Left cardiac atrium (tissue), 4 donors: ENCODE results near the gene DSTN. TPM values are rescaled to one million over a fixed set of nuclear protein-coding genes. Genes with fewer than 3 reads are reported as not detected.
"Not testable (repeated sequence)": the region's sequence is repeated elsewhere in the genome, so short reads cannot be mapped to it uniquely, and the experiment has no call there.

Experiments used
- ATAC-seq, 2 donors: fragments of 200-7000 bp; cut with Tn5 transposase; one replicate each; pipeline ENCODE4 v1.9.1; 2020; ENCODE audit warnings: mild to moderate bottlenecking in 2 of 2, moderate library complexity in 2 of 2
- DNase-seq: peaks from one replicate; pipeline ENCODE4 v3.0.0-alpha.2; 2020
- intact Hi-C, 2 donors: fragments of 100-400 bp; cut with DNase I; formaldehyde crosslinking; loops; one replicate each; pipeline versions ENCODE4 v1.14.1 to v1.15.1; 2022 to 2023
- total RNA-seq, 2 donors: library from RNA; stranded (reverse); fragmentation: NEBNext Ultra II Directional; extraction: Animal tissue kit (Norgen Biotek cat#: 25700); gene quantifications; one replicate each; pipeline ENCODE4 v1.2.1, GENCODE V29; 2021
- donor health status: DM: no; HTN: yes; CAD: no.
- donor health status: DM: no; HTN: yes; CAD: no; lungs with severe emphysema.
- donor health status: DM: yes; HTN: yes; CAD: no.
- donor health status: Dilated cardiomyopathy.

The DSTN gene
- total RNA-seq, 2 donors from 2014 or later = 547 to 572 TPM

DNA sequence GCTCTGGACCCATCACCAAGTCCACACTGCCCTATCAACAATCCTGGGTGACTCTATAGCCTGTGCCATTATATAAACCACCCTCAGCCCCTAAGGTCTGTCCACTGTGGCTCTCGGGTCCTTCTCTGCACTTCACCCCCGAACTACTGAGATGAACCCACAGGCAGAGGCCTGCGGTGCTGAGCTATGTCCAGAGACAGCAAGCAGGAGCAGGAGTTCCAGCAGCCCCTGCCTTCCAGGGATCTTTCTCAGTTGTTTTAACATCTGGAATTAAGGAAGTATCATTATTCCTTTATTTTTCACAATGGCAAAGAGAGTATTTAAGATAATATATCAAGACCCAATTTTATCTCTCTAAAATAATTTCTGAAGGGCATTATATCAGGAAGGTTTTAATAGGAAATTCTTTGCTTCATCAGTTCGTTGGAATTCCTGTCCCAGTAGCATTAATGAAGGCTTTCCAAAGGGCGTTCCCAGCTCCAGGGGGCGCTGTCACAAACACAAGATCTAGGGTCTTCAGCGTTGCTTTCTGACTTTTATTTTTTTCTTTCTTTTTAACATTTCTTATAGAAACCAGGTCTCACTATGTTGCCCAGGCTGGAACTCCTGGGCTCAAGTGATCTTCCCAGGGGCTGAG, 84.9 kb downstream of the DSTN start:
- intact Hi-C loops = no loop called here
- ATAC-seq = peak in 1 of 2 donors; percentile 3
- DNase-seq = peak; percentile 57

DNA sequence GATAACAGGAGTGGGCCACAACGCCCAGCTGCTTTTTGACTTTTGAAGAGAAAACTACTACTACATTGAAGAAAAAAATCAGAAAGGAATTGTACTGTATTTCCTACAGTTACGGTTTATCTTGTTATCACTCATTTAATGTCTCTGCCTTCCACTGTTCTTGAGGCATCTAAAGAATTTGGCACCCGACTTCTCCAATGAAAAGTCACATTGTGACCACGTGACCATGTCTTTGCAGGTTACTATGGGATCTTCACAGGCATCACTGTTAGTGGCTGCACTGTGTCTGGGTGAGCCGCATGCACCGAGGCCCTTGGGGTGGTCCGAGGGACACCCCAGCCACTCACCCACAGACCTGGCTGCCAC, 85.4 kb downstream of the DSTN start:
- intact Hi-C loops = no loop called here
- peak; percentile 24 to 29 for ATAC-seq

GRCh38 chr20:17655865-17656479, 86.1 kb downstream of the DSTN start:
- DNase-seq (peak; percentile 18), ATAC-seq (peak in 1 of 2 donors; percentile 18)
- intact Hi-C loops = no loop called here

More for the DNA sequence above, 85.4 kb downstream of the DSTN start:
- DNase-seq = peak; percentile 14

GRCh38 chr20:17657079-17657825, 87.4 kb downstream of the DSTN start:
- DNase-seq (peak; percentile 11), ATAC-seq (peak in 1 of 2 donors; percentile 56)
- intact Hi-C loops = no loop called here

DNA sequence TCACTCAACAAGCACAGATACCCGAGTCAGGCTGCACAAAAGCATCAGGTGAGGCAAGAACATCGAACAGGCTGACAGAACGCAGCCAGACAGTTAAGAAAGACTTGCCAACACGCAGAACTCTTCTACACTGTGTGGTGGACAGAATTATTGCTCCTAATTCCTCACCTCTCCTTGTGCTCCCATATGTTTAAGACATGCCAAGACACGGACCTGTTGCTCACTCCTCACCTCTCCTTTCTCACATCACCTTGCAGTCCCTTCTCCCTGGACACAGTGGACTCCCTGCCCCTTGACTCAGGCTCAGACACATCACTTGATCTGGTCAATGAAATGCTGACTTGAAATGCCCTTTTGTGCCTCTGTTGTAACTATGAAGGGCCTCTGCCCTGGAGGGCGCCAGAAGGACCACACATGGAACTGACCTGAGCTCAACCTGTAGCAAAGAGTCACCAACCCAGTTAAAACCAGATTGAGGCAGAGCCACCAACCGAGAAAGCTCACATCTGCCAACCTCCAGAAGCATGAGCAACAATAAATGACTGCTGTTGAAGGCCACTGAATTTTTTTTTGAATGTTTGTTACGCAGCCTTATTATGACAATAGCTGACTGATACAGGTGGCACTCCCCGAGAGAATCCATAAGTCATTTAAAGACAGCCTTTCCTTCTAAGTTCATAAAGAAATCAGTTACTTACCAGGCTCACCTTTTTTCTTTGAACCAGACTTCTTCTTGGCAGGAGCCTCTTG, 88.2 kb downstream of the DSTN start:
- intact Hi-C loops = no loop called here
- no peak for DNase-seq
- ATAC-seq = no peak

GRCh38 chr20:17658648-17658993, 88.7 kb downstream of the DSTN start:
- ATAC-seq (no peak), DNase-seq (no peak)
- intact Hi-C loops = no loop called here

GRCh38 chr20:17659344-17659743, 89.5 kb downstream of the DSTN start:
- intact Hi-C loops, ATAC-seq, DNase-seq: not testable (repeated sequence)

Other genes starting within 250 kb of the DSTN start
- gene BFSP1, start 38.7 kb upstream of the DSTN start, total RNA-seq = under 1 TPM; 0.41 to 0.68 TPM
- gene RRBP1, start 112.2 kb downstream of the DSTN start, total RNA-seq = 100 to 1,000 TPM in 1 of 2 donors, 10 to 100 TPM in 1; 68.6 to 127 TPM
- not detected for gene BANF2, start 129.9 kb downstream of the DSTN start, total RNA-seq